AG09319 (cell line): Measurements from ENCODE around the gene LLGL1.

Experiments used
- DNase-seq: peaks from one replicate; pipeline ENCODE4 v3.0.0-alpha.2; 2010; ENCODE audit warnings: low read depth; ENCODE audit errors: extremely low read depth
- CTCF ChIP-seq: IDR thresholded peaks from 2 replicates; pipeline ENCODE4 v1.5.1; 2011; ENCODE audit warnings: low read depth, mild to moderate bottlenecking, inconsistent platforms, low read length, moderate library complexity

LLGL1 gene

DNA sequence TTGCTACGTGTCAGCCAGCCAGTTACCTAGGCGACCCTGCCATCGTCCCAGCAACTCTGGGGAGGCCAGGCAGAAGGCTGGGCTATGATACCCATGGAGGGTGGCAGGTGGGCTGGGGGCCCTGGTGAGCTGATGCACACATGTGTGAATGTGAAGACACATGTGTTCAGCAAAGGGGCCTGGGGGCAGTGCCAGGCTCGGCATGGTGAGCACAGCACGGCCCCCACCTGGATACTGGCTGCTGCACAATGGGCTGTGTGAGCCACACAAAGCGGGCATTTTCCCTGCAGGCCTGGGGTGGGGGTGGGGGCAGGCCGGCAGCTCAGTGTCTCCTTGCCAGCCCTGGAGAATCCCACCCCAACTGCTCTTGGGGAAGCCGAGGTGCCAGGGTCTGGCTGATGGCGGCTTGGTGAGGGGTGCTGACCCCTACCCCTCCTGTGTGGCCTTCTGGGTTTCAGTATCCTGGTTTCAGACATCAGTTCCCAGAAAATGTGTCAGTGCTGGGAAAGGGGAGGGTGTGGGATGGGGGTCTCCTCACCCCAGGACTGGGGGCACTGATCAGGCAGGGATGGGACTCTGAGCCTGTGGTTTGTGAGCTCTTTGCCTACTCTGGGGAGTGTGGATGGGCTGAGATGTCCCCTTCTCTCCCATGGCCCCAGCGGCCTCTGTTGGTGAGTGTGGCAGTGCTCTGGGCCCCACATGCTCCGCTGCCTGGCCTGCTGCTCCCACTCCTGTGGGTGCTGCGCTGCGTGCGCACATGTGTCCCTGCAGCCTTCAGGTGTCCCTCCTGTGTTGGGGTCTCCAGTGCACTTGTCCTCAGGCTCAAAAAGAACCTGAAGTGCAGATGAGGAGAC, 5.1 kb downstream of the LLGL1 start:
- no peak for DNase-seq
- no peak for TF ChIP-seq CTCF

DNA sequence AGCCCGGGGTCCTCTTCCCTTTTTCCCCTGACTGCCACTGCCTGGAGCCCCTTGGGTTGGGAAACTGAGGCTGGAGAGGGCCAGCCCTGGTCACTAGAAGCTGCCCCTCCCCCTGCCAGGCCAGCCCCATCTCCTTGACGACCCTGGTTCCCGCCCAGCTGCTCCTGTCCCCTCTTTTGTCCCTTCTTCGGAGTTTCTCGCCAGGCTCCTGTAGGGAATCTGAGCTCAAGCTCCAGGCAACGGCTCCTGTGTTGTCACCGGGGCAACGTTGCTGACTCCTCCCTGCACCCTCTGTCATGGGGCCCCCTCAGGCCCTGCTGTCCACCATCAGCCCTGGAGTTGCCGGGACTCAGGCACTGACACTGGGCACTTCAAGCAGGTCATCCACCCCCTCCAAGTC, 5.7 kb downstream of the LLGL1 start:
- DNase-seq: no peak
- no peak for TF ChIP-seq CTCF

GRCh38 chr17:18233803-18234518, 8.5 kb downstream of the LLGL1 start:
- no peak for TF ChIP-seq CTCF
- DNase-seq: no peak

DNA sequence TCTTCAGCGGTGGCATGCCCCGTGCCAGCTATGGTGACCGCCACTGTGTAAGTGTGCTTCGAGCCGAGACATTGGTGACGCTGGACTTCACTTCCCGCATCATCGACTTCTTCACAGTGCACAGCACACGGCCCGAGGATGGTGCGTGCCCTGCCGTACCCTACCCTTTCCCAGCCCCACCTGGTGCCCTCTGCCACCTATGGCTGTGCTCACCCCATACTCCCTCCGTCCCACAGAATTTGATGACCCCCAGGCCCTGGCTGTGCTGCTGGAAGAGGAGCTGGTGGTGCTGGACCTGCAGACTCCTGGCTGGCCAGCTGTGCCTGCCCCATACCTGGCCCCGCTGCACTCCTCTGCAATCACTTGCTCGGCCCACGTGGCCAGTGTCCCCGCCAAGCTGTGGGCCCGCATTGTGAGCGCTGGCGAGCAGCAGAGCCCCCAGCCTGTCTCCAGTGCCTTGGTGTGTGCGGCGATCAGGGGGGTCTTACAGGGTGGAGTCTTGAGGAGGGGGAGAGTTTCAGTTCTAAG, 9.5 kb downstream of the LLGL1 start:
- DNase-seq: no peak
- no peak for TF ChIP-seq CTCF

DNA sequence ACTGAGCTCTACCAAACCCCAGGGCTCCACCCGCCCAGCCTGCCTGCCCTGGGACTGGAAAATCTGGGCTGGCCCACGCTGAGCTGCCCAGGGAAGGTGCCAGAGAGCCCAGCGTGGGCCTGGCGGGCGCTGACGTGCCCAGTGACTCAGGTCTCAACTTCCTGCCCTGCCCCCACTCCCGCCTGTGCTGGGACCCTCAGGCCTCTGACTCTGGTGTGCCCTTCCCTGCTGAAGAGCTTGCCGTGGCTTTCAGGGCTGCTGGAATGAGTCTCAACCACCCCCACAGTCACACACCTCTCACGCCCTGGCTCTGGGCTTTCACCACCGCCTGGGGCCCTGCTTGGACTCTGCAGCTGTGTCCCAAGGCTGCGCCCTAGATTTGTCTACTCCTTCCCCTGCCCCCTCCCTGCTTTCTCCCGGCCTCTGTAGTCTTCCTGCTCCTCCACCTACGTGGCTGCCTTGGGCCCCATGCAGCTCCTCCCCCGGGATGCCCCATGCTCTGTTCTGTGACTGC, 10.4 kb downstream of the LLGL1 start:
- DNase-seq: no peak
- no peak for TF ChIP-seq CTCF

DNA sequence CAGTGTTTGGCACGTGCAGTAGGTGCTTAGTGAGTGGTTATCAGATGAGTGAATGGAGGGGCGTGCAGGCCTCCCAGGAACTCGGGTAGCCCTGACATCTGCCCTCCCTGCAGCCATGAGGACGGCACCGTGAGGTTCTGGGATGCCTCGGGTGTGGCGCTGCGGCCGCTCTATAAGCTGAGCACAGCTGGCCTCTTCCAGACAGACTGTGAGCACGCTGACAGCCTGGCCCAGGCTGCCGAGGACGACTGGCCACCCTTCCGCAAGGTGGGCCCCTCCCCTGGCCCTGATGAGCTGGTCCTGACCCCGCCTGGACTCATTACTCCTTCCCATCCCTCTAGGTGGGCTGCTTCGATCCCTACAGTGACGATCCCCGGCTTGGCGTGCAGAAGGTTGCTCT, 11.1 kb downstream of the LLGL1 start:
- no peak for TF ChIP-seq CTCF

GRCh38 chr17:18237461-18237860, 12.0 kb downstream of the LLGL1 start:
- TF ChIP-seq CTCF: no peak
- no peak for DNase-seq

More for the DNA sequence above, 11.1 kb downstream of the LLGL1 start:
- no peak for DNase-seq
